NCI-H2029 treated with DMSO at 0.1 percent for 48 hours (cell line): ENCODE results near the gene VTCN1.
"Not testable (repeated sequence)": the region's sequence is repeated elsewhere in the genome, so short reads cannot be mapped to it uniquely, and the experiment has no call there.

Experiments
- DNase-seq: peaks from one replicate; lab custom pipeline; 2025; lab: John Stamatoyannopoulos, UW

Gene VTCN1

GRCh38 chr1:117123274-117123673, 87.5 kb downstream of the VTCN1 start:
- no peak for DNase-seq

- no peak for DNase-seq
Observed at GRCh38 chr1:117122330-117123025, 88.2 kb downstream of the VTCN1 start.

- peak; percentile 79 for DNase-seq
Observed at GRCh38 chr1:117121589-117122329, 89.0 kb downstream of the VTCN1 start, which contains the start of gene TRIM45. Gene TRIM45 (minus strand): TSS chr1:117121749. CDS start chr1:117121201, 548 bp downstream.

- DNase-seq, result no peak
Observed at GRCh38 chr1:117120774-117121588, 89.7 kb downstream of the VTCN1 start.

- DNase-seq, result not testable (repeated sequence)
Observed at GRCh38 chr1:117119144-117119543, 91.6 kb downstream of the VTCN1 start.

GRCh38 chr1:117118137-117118536, 92.6 kb downstream of the VTCN1 start:
- no peak for DNase-seq

GRCh38 chr1:117117697-117118096, 93.0 kb downstream of the VTCN1 start:
- DNase-seq, result no peak

GRCh38 chr1:117116784-117117130, 94.0 kb downstream of the VTCN1 start:
- no peak for DNase-seq

- DNase-seq, result no peak
Observed at GRCh38 chr1:117116090-117116783, 94.5 kb downstream of the VTCN1 start.

GRCh38 chr1:117114877-117115276, 95.8 kb downstream of the VTCN1 start:
- no peak for DNase-seq

GRCh38 chr1:117113199-117113598, 97.5 kb downstream of the VTCN1 start:
- no peak for DNase-seq

- no peak for DNase-seq
Observed at GRCh38 chr1:117112047-117112717, 98.5 kb downstream of the VTCN1 start.

- no peak for DNase-seq
Observed at GRCh38 chr1:117110774-117111173, 100.0 kb downstream of the VTCN1 start.

GRCh38 chr1:117107364-117107763, 103.4 kb downstream of the VTCN1 start:
- no peak for DNase-seq

- no peak for DNase-seq
Observed at GRCh38 chr1:117106478-117106877, 104.2 kb downstream of the VTCN1 start.

- DNase-seq, result no peak
Observed at GRCh38 chr1:117105722-117106121, 105.0 kb downstream of the VTCN1 start.

- no peak for DNase-seq
Observed at GRCh38 chr1:117104986-117105385, 105.7 kb downstream of the VTCN1 start.

- not testable (repeated sequence) for DNase-seq
Observed at GRCh38 chr1:117101858-117102257, 108.9 kb downstream of the VTCN1 start.

- DNase-seq, result no peak
Observed at GRCh38 chr1:117101334-117101733, 109.4 kb downstream of the VTCN1 start.

GRCh38 chr1:117098287-117098890, 112.3 kb downstream of the VTCN1 start:
- DNase-seq, result no peak

- DNase-seq, result no peak
Observed at GRCh38 chr1:117097443-117097842, 113.3 kb downstream of the VTCN1 start.
